ENCODE measurements around the gene IFT52.

The IFT52 gene, protein sequence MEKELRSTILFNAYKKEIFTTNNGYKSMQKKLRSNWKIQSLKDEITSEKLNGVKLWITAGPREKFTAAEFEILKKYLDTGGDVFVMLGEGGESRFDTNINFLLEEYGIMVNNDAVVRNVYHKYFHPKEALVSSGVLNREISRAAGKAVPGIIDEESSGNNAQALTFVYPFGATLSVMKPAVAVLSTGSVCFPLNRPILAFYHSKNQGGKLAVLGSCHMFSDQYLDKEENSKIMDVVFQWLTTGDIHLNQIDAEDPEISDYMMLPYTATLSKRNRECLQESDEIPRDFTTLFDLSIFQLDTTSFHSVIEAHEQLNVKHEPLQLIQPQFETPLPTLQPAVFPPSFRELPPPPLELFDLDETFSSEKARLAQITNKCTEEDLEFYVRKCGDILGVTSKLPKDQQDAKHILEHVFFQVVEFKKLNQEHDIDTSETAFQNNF

DNA sequence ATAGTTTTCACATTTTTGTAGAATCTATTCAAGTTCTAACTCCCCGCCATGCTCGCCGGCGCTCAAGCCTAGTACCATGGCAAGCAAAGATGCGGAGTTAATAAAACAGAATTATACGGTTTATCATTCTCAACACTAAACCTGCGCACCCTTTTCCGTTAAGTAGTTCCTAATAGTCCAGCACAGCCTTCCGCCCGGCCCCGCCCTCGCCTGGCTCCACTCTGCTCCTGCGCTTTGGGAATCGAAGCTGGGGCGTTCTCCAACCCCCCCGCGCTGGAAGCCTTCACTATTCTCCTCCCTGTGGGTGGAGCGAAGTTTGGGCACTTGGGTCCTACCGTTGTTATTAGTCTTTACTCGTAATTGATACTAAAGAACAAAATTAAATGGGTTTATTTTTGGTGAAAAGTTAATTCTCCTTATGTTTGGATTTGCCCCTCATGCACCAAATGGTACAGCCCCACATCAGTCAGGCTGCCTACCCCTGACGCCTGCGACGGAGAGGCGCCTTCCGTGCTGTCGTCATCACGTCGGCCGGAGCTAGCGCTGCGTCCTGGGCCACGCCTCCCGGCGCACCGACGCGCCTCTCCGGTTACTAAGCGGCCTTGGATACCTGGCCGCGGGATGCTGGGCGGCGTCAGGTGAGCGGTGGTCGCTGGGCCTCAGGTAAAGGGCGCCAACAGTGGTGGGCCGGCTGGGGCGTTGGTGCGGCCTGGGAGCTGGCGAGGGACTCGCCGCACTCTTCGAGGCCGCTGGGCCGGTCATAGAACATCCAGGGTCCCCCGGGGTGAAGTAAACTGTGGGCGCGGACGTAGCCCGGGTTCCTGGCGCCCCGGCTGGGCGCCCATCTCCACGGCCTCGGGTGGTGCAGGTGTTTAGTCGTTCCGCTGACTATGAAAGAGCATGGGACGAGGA is at the start of gene IFT52:
IFT52 (plus strand) TSS at position 546 of the 912 bp plus-strand sequence. CDS start 3,762 bp downstream, outside the sequence.
- DNase-seq: peak; percentile 98

DNA sequence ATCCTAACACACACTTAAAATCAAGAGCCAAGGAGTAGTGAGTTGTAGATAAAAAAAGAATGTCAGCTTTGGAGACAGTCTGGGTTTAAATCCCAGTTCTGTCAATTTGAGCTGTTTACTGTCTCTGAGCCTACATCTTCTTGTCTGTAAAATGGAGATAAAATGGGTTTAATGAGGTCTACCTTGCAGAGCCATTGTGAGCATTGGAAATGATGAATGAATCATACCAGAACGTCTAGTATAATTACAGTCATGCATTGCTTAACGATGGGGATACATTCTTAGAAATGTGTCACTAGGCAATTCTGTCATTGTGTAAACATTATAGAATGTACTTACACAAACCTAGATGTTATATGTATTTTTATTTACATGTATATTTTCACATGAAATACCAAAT is 49.5 kb upstream of the IFT52 start:
- DNase-seq: no peak

DNA sequence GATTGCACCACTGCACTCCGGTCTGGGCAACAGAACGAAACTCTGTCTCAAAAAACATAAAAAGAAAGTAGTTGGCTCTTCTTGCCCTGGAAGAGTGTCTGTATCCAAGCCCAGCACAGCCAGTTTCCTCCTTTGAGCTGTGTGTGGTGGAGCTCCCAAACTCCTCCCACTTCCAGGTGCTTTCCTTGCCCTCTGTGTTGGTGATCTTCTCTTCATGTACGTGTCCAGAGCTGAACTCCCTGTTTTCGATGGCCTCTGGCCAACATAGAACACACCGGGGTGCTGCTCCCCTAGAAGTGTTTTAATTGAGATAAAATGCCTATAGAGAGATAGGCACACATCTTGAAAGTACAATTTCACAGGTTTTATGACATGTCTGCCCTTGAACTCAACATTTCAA is 48.6 kb upstream of the IFT52 start:
- DNase-seq: no peak

DNA sequence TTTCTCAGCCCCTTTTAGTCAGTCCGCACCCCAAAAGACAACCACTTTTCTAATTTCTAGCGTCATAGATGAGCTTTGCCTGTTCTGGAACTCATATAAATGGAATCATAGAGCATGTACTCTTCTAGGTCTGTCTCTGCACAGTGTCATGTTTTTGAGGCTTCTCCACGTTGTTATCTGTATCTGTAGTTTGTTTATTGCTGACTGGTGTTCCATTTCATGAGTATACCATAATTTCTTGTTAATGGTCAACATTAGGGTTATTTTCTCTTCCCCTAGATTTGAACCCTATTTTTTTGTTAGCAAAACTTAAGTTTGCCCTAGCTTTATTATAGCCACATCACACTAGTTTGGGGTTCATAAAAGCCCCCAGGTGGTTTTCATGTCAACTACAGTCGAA is 48.1 kb upstream of the IFT52 start:
- DNase-seq: no peak

DNA sequence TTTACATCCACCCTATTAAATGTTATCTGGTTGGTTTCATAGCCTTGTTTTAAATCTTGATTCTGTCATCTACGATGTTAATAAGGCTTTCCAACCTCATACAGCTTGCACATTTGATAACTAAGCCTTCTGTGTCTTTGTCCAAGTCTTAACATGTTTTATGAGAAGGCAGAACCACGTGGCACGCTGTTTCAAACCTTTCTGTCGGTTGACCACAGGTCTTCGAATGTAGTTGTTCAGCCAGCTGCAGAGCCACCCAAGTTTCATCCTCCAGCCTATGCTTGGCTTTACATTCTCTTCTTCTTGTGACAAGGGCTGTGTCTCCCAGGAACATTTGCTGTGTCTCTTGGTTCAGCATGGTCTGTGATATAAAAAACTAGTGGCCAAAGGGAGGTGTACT is 47.6 kb upstream of the IFT52 start:
- no peak for DNase-seq

DNA sequence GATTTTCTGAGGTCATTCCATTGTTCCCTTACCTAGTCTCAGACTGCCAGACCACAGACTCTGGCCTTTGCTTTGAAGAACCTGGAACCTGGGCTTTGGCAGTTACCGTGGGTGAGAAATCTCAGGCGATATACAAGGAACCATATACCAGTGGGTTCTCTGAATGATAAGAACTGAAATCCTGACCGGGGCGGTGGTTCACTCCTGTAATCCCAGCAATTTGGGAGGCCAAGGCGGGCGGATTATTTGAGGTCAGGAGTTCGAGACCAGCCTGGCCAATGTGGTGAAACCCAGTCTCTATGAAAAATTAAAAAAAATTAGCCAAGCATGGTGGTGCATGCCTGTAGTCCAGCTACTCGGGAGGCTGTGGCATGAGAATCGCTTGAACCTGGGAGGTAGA is 46.2 kb upstream of the IFT52 start:
- DNase-seq: no peak

DNA sequence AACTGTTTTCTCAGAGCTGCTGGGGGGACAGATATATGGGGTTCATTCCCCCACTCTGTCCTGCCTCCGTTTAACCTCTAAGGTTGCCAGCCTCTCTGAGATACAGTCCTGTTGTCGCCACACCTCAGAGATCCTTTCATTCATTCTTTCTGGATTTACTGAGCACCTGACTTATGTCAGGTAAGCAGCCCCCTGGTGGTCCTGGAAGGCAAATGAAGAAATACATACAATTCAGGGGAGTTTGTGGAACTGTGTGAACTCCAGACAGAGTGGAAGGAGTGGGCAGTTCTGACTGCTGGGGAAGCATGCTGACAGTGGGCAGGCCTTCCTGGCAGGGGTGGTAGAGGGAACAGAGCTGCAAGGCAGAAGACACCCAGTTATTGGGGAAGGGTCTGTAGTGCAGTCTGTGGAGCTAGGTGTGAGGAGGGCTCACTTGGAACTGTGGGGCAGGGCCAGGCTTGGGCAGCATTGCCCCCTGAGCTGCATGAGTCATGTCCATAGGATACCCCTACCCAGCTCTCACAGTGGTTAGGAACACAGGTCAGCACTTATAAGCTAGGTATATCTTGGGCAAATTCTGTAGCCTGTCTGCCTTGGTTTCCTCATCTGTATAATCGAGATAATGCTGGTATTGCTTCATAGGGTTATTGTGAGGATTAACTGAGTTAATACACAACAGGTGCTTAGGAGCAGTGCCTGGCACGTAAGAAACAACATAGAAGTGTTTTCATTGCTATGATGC is 44.7 kb upstream of the IFT52 start:
- DNase-seq: no peak

DNA sequence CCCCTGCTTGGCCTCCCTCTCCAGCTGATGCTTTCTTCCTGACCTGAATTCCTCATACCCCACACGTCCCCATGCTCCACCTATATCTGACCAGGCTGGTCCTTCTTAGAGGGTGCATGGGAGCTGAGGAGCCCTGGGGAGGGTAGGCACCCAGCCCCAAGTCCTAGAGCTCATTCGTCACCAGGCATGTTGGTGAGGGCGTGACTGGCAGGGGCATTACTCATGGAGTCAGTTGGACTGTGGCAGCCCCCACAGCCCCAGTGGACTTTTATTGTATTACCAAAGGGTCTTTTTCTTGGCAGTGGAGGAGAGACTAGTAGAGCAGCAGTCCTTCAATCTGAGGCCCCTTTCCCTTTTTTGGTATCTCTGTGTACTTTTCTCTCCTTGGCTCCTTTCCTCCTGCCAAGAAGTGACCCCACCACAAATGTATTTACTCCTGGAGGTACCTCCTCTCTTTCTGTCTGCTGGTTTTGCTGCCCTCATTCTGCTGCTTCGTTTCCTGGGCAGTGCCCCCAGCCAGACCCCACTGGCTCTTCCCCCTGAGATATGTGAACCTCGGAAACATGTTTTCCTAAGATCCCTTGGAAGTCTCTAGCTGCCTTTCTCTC is 42.4 kb upstream of the IFT52 start:
- no peak for DNase-seq

DNA sequence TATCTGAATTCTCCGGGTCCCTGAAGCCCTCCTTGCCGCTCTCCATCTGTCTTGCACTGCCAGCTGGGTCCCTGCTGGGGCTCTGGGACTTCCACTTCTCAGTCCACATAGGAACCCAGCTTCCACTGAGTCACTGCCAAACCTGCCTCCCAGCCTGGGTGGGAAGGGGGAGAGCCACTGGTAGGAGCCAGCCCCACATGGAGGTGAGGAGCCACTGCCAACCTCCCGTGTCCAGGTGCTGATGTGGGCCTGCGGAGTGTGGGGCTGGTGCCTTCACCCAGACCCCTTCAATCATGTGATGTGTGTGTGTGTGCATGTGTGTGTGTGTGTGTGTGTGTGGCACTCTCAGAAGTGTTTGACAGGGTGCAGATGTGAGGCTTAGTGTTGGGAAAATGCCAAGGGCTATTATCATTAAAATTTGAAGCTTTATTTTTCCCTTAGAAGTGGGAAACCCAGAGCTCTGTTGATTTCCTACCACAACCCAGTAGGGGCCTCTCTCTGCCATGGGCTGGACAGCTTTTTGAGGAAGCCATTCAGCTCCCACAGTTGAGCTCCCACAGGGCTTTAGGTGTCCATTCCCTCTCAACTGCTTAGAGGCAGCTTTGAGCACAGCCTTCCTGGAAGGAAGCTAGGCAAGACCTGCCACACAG is 41.2 kb upstream of the IFT52 start:
- DNase-seq: no peak

DNA sequence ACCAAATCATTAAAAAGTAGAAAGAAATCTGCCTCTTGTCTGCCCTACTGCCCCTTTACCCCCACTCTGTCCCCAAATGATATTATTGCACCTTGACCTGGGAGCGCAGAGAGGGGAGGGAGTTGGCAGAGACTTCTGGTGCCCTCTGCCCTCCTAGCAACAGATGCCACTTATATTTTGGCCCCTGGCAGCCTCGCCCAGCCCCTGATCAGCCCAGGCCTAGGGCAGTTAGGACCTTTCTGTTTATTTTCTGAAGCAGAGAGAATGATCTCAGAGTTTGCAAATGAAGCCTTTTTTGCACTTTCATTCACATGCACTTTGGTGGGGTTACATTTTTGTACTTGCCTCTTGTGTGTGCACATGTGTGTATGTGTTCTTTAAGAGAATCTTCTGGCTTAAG is 40.3 kb upstream of the IFT52 start:
- no peak for DNase-seq

DNA sequence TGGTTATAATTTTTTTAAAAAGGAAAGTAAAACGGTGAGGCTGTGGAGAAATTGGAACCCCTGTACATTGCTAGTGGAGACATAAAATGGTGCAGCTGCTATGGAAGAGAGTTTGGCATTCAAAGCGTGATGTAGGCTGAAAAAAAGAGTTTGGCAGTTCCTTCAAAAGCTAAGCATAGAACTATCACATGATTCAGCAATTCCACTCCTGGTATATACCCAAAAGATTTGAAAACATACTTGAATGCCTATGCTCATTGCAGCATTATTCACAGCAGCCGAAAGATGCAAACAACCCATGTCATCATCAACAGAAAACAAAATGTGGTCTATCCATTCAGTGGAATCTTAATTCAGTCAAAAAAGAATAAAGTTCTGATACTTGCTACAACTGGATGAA is 36.4 kb upstream of the IFT52 start:
- DNase-seq: no peak

DNA sequence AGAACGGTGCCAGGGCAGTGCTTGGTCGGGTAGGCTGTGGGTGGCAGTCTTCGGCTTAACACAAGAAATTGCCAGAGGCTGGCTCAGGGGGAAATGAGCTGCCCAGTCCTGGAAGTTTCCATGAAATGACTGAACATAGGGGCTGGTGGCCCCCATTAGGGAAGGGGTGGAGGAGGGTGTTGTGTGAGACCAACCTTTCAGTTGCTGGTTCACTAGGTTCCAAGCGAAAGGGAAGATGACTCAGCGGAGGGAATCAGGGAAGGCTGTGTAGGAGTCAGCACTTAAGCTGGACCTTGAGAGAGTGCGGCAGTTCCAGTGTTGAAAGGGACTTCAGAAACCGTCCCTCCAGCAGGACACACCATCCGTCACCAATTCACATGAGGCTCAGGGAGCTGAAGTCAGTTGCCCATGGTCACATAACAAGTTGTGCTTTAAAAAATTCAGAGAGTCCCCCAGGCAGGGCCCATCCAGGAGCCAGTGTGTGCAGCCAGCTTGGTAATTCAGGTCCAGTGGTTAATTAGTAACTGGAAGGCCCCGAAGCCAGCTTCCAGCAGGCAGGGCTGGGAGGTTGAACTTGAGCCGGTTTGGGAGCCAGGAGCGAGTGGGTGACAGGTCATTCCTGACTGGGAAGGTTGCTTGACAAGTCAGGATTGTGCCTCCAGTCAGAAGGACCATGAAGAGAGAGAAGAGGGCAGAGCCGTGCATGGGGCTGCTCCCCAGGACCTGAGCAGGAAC is 32.2 kb upstream of the IFT52 start, which contains the start of gene SGK2:
SGK2 (plus strand) TSS at position 616 of the 735 bp plus-strand sequence. CDS start 7,469 bp downstream, outside the sequence.
- no peak for DNase-seq

DNA sequence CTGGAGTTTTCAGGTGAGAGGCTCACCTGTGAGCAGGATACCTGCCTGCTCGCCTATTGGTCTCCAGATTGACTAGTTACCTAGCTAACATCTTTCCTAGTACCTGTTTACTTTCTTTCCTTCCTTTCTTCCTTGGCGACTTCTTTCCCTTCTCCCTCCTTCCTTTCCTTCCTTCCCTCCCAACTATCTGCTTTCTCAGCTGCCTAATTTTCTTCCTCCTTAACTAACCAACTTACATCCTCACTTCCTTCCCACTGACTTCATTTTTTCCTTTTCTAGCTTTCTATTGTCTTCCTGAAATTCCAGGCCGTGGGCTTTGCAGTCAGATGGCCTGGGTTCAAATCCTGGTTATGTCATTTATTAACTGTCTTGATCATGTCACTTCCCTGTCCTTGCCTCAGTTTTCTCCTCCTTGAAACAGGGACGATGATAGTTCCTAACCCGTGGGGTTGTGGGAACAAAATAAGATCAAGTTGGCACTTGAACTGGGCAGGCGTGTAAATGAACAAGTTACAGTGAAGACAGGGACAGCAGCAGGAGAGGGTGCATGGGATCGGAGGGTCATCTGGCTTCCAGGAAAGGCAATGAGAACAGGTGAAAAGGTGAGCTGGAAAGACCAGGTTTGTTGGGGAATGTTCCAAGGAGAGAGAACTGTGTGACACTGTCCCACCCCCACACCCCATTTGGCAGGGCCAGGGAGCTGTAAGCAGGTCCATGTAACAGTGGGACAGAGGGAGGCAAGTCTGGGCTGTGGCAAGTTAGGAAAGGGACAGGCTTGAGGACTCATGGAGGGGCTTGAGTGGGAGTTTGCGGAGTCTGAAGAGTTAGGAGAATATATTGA is 31.4 kb upstream of the IFT52 start:
- no peak for DNase-seq

DNA sequence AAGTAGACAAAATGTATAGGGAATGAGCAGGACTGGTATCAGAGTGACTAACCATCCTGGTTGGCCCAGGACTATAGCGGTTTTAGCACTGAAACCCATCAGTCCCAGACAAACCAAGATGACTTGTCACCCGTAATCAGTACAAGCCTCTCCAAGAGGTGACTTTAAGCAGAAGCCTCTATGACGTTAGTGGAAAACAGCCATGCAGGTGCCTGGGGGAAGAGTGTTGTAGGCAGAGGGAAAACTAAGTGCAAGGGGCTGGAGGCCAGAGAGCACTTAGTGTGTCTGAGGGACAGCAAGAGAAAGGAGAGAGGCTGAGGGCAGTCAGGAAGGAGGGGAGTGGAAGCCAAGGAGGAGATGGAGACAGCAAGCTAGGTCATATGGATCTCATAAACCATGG is 29.8 kb upstream of the IFT52 start:
- DNase-seq: no peak

DNA sequence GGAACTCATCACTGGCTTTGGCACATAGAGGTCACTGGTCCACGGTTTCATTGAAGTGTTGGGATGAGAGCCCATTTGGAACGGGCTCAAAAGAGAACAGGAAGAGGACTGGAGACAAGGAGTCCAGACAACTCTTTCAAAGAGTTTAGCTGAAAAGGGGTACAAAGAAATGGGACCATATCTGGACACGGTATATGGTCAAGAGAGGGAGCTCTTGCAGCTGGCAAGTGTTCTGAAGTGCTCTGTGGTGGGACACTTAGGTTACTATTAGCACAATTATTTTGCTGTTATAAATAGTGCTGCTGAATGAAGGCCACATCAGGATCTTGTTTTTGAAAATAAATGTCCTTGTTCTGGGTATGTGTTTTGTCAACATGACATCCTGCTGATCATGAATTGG is 27.3 kb upstream of the IFT52 start:
- no peak for DNase-seq

DNA sequence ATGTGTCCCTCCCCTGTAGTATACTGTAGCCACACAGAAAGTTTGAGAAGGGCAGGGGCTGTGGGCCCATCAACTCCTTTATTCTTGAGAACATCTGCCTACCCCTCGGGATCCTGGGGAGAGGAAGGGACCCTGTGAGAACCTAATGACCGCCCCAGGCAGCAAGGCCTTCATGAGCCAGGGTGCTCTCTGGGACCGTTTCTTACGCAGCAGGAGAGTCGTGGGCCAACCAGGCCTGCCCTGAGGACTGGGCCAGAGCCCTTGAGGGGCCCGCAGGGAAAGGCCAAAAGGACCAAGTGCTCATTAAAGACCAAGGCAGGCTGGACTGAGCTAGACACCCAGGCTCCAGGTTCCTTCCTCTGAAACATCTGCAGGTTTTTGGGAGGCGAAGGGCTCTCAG is 26.7 kb upstream of the IFT52 start:
- no peak for DNase-seq

DNA sequence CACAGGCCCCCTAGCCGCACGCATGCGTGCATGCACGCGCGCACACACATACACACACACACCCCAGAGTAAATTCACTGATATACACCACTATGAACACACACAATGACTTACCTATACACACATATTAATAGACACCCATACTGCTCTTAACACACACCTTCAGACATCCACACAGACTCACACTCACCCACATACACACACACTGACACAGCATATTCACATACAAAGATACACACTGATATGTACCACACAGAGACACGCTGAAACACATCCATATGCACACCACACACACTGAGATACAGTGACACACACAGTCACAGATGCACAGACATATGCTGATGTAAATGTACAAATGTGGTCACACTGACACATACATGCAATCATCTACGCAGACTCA is 26.3 kb upstream of the IFT52 start:
- DNase-seq: no peak

DNA sequence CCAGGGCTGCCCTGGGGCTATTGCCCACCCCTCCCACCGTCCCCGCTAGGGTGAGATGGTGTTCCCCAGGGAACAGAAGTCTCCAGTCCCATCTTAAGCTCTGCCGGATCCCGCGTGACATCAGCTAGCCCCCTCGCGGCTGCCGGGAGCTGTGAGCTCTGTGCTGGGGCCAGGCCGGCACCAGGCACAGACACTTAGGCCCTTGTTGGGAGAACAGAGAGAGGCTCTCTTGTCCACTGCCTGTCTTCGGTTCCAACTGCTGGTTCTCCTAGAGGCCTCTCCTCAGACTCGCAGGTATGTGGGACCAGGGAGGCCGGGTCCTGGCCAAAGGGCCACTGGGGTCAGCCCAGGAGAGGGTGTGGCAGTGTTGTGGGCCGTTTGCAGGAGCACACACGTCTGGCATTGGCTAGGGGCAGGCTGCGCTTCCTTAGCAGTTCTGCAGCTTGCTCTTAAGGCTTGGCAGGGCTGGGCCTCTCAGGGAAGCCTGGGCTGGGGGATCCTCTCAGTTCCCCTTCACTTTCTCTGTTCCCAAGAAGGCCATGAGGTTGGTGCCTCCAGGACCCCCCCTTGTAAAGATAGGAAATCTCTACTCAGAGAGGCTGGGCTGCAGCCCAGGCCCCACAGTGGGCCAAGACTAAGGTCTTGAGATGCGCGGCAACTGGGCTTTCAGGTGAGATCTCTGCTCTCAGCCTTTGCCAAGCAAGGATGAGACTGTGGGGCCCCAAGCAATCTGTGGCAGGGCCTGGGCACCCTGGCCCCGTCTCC is 25.6 kb upstream of the IFT52 start:
- peak; percentile 9 for DNase-seq

DNA sequence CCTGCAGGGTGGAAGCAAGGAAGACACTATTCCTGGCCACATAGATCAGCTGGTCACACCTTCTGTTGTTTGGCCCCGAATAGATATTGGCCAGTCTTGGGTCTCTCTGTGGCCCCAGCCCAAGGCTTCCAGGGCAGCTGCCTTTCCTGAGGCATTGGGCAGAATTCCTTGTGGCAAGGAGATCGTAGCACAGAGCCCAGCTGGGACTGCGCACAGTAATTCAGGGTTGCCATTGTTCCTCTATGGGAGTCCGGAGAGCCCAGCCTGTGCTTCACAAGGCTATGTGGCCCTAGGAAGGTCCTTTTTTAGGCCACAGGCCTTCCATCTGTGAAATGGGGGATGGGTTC is 25.0 kb upstream of the IFT52 start:
- DNase-seq: no peak

DNA sequence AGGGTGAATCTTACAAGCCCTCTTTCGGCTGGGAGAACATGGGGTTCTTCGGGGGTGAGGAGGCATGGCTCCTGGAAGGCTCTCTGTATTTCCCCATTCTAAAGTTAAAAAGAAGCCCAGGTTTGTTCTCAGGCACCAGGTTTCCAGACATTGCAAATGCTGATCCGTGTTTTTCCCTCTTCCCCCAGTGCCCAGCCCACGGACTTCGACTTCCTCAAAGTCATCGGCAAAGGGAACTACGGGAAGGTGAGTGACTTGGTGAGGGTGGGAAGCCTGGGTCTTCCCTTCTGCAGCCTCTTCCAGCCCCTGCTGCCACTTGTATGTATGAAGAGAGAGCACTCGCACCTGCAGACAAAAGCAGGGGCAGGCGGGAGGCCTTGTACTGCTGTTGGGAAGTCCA is 23.3 kb upstream of the IFT52 start:
- DNase-seq: no peak
